ENCODE measurements around the gene CHM.

DNA sequence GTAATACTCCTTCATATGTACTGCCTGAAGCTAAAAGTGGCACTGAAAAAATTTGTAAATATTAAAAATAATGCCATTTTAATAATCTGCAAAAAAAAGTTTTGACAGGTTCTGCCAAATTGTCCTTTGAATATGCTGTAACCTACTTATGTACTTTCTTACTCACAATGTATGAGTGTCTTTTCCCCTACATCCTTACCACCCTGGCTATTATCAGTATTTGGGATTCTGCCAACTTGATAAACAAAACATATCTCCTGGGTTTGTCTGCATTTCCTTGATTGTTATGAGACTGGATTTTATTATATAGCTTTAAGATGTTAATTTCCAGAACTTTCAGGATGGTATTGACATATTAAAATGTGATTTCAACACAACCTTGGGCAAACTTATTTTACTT lies 187.9 kb downstream of the CHM start:
- no peak for TF ChIP-seq CTCF (IDR thresholded peaks at IDR 0.05)
- no peak for TF ChIP-seq POLR2AphosphoS5 (IDR thresholded peaks at IDR 0.05; ENCODE audit: insufficient read depth in 1 of 2, low read depth in 1 of 2)
- no peak for TF ChIP-seq POLR2A (IDR thresholded peaks at IDR 0.05)

Measured in vagina (tissue), 2 donors.